PC-3 (cell line): ENCODE measurements around the gene SULT1A1. TPM values are rescaled to one million over a fixed set of nuclear protein-coding genes. Genes with fewer than 3 reads are reported as not detected.
"Not testable (repeated sequence)": the region's sequence is repeated elsewhere in the genome, so short reads cannot be mapped to it uniquely, and the experiment has no call there.

Experiments used
- ATAC-seq: fragments of 200-7000 bp; cut with Tn5 transposase; 2 replicates; pipeline ENCODE4 v1.9.1; 2020; ENCODE audit warnings: mild to moderate bottlenecking, moderate library complexity
- Bru-seq: library from RNA; stranded (reverse); fragments of 400-500 nt; gene quantifications from one replicate; lab custom pipeline; 2021; lab: Mats Ljungman, UMichigan
- BruChase-seq, 2 experiments: library from RNA; stranded (reverse); fragments of 400-500 nt; gene quantifications; one replicate each; lab custom pipeline; 2021; lab: Mats Ljungman, UMichigan
- BruUV-seq: library from RNA; stranded (reverse); fragments of 400-500 nt; replicated peaks from 2 replicates; lab custom pipeline; 2021; lab: Mats Ljungman, UMichigan
- CTCF ChIA-PET: fragments of 300-600 bp; sonication (Branson Sonifier 250); formaldehyde crosslinking; loops from one replicate; lab custom pipeline; 2022; ENCODE audit warnings: antibody characterized with exemption; lab: Charles Lee
- POLR2A ChIA-PET: fragments of 300-600 bp; sonication (Branson Sonifier 250); formaldehyde crosslinking; loops from one replicate; lab custom pipeline; 2022; ENCODE audit warnings: antibody characterized with exemption; ENCODE audit not compliant: unreplicated experiment; lab: Charles Lee
- DNase-seq: peaks from one replicate; pipeline ENCODE4 v3.0.0-alpha.2; 2015
- H2AFZ ChIP-seq: fragments of 300-600 bp; sonication (generic); 2 replicates; pipeline ENCODE4 v1.6.0; 2016; ENCODE audit warnings: antibody characterized with exemption, low read length
- H3F3A ChIP-seq: fragments of 300-600 bp; sonication (generic); one replicate; pipeline ENCODE4 v1.6.0; 2017; ENCODE audit warnings: antibody characterized with exemption, low read length, control low read depth, mild to moderate bottlenecking; ENCODE audit not compliant: unreplicated experiment
- H3K27ac ChIP-seq: fragments of 300-600 bp; sonication (generic); 2 replicates; pipeline ENCODE4 v1.5.1; 2016; ENCODE audit warnings: mild to moderate bottlenecking, low read length
- H3K27me3 ChIP-seq: fragments of 300-600 bp; sonication (generic); 2 replicates; pipeline ENCODE4 v1.6.1; 2016; ENCODE audit warnings: low read length, mixed read lengths
- H3K36me3 ChIP-seq: fragments of 300-600 bp; sonication (generic); 2 replicates; pipeline ENCODE4 v1.6.1; 2016; ENCODE audit warnings: low read depth, mixed run types, low read length, mixed read lengths
- H3K4me1 ChIP-seq: fragments of 300-600 bp; sonication (generic); 2 replicates; pipeline ENCODE4 v1.5.1; 2016; ENCODE audit warnings: low read length; ENCODE audit not compliant: insufficient read depth
- H3K4me2 ChIP-seq: fragments of 300-600 bp; sonication (generic); 2 replicates; pipeline ENCODE4 v1.6.0; 2016; ENCODE audit warnings: low read length
- H3K4me3 ChIP-seq: fragments of 300-600 bp; sonication (generic); 2 replicates; pipeline ENCODE4 v1.5.1; 2016; ENCODE audit warnings: mild to moderate bottlenecking, low read length, mixed read lengths
- H3K79me2 ChIP-seq: fragments of 300-600 bp; sonication (generic); 2 replicates; pipeline ENCODE4 v1.6.1; 2017; ENCODE audit warnings: low read length, mixed read lengths
- H3K9ac ChIP-seq: fragments of 300-600 bp; sonication (generic); 2 replicates; pipeline ENCODE4 v1.6.0; 2016; ENCODE audit warnings: mild to moderate bottlenecking, low read length
- H3K9me2 ChIP-seq: fragments of 300-600 bp; sonication (generic); replicated peaks from 2 replicates; pipeline ENCODE4 v1.6.1; 2016; ENCODE audit warnings: mixed run types, low read length, mixed read lengths
- H3K9me3 ChIP-seq: fragments of 300-600 bp; sonication (generic); 2 replicates; pipeline ENCODE4 v1.6.1; 2016; ENCODE audit warnings: low read length, mixed read lengths
- H4K20me1 ChIP-seq: fragments of 300-600 bp; sonication (generic); 2 replicates; pipeline ENCODE4 v1.6.1; 2016; ENCODE audit warnings: low read length, mixed read lengths
- intact Hi-C: fragments of 100-400 bp; cut with micrococcal nuclease; formaldehyde crosslinking; loops from 2 replicates; pipeline ENCODE4 v1.9.0; 2023
- long read RNA-seq: library from polyadenylated mRNA; unstranded; transcript quantifications from one replicate; pipeline ENCODE4 v2.0.0, GENCODE V29; 2021; ENCODE audit not compliant: unreplicated experiment
- total RNA-seq: library from RNA; depleted of rRNA; stranded (reverse); fragments of >200 nt; gene quantifications from 2 replicates; pipeline ENCODE4 v1.2.3, GENCODE V29; 2014; rRNA removed
- TF ChIP-seq, protein P1 (sequence below): fragments of 300-600 bp; sonication (generic); conservative IDR thresholded peaks from 2 replicates; pipeline ENCODE4 v1.5.1; 2017; ENCODE audit warnings: antibody characterized with exemption, low read depth, mild to moderate bottlenecking, low read length

SULT1A1 gene
- total RNA-seq (2.9 and 4.7 TPM in 2 replicates), Bru-seq, nascent RNA (percentile 41 among the genes with signal in this experiment), BruChase-seq, experiment 1, labeled RNA remaining after a 6-hour chase (percentile 36 among the genes with signal in this experiment), BruChase-seq, experiment 2, labeled RNA remaining after a 2-hour chase (percentile 42 among the genes with signal in this experiment)
- long read RNA-seq, partial matches to known transcripts, result 0 of 5 reads
- long read RNA-seq, other reads (novel, unspliced or antisense), result 5 of 5 reads

DNA sequence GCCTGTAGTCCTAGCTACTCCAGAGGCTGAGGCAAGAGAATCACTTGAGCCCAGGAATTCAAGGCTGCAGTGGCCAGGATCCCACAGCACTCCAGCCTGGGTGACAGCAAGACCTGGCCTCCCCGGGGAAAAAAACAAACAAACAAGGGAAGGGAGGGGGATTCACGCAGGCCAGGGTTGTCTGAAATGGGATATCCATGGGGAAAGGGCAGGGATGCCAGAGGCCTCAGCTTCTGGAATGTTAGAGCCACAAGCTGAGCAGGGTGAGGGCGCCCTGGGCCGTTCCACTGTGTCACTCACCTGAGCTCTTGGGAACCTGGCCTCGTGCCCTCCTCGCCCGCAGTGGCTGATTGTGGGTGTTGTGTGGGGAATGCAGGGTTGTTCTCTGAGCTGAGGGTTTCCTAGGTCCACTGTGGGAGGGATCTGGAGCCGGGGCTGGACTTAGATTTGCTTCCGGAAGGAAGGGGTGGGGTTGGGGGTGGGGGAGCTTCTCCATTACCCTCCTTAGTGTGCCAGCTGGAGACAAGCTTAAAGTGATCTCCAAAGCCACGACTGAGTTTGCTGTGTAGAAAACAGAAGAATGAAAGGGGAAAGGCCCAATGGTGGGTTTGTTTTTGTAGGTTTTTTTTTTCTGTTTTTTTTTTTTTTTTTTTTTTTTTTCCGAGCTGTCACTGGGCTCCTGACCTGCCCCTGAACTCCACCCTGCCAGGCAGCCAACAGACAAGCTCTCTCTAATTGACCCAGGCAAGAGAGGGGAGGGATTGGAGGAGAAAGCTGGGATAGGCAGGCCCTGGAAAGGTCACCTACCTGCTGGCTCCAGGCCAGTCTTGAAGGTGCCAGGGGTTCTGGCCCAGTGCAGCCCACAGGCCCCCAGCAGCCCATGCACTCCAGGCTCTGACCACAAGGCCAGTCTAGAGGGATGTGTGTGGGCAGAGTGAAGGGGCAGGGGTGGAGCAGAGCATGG, at the start of gene SULT1A1:
TSS of gene SULT1A1 (minus strand) at position 414 of the 964 bp plus-strand sequence. CDS start 1,189 bp downstream, outside the sequence.
- Histone ChIP-seq H3K9ac (no peak within 1 kb of the TSS), H3K27me3 (no peaks in the 10 kb centered on the region), H3K27ac (no peak within 1 kb of the TSS), H4K20me1 (no peaks in the 10 kb centered on the region), H3K9me3 (no peaks in the 10 kb centered on the region), H3K36me3 (no peaks in the 10 kb centered on the region), H3F3A (no peaks in the 10 kb centered on the region), H3K9me2 (no peaks in the 10 kb centered on the region), H3K4me1 (no peaks in the 10 kb centered on the region), H3K4me3 (no peak within 1 kb of the TSS), H3K79me2 (no peaks in the 10 kb centered on the region), H2AFZ (no peak within 1 kb of the TSS), H3K4me2 (no peak within 1 kb of the TSS)
- DNase-seq, result no peak
- ATAC-seq, result no peak
- POLR2A ChIA-PET, result no interaction called here
- CTCF ChIA-PET, result no interaction called here
- intact Hi-C loops, result no loop called here
- TF ChIP-seq, protein P1, sequence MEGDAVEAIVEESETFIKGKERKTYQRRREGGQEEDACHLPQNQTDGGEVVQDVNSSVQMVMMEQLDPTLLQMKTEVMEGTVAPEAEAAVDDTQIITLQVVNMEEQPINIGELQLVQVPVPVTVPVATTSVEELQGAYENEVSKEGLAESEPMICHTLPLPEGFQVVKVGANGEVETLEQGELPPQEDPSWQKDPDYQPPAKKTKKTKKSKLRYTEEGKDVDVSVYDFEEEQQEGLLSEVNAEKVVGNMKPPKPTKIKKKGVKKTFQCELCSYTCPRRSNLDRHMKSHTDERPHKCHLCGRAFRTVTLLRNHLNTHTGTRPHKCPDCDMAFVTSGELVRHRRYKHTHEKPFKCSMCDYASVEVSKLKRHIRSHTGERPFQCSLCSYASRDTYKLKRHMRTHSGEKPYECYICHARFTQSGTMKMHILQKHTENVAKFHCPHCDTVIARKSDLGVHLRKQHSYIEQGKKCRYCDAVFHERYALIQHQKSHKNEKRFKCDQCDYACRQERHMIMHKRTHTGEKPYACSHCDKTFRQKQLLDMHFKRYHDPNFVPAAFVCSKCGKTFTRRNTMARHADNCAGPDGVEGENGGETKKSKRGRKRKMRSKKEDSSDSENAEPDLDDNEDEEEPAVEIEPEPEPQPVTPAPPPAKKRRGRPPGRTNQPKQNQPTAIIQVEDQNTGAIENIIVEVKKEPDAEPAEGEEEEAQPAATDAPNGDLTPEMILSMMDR, result no peak
- no TSS peak for BruUV-seq

DNA sequence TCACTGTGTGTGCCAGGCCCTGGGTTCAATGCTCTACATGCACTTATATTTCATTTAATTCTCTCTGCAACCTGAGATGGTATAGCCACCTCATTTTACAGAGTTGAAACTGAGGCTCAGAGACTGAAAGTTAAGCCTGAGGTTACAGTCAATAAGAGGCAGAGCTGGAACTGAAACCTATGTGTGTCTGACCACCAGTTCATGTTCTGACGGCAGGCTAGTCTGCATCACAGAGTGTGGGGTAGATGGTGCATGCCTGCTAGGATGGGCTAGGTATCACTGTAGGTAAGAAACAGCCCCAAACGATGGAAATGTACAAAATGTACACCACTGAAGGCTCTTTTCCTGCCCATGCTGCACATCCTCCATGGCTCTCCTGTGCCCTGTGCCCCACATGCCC, 30.1 kb upstream of the SULT1A1 start:
- DNase-seq, BruUV-seq, H3K9me3 ChIP-seq, H2AFZ ChIP-seq, H3K79me2 ChIP-seq, ATAC-seq, H3K27me3 ChIP-seq, H3K4me2 ChIP-seq, H3F3A ChIP-seq, CTCF ChIA-PET, H3K4me1 ChIP-seq, H3K9ac ChIP-seq, H4K20me1 ChIP-seq, POLR2A ChIA-PET, H3K36me3 ChIP-seq, H3K27ac ChIP-seq, intact Hi-C loops, H3K4me3 ChIP-seq, H3K9me2 ChIP-seq: not testable (repeated sequence)

DNA sequence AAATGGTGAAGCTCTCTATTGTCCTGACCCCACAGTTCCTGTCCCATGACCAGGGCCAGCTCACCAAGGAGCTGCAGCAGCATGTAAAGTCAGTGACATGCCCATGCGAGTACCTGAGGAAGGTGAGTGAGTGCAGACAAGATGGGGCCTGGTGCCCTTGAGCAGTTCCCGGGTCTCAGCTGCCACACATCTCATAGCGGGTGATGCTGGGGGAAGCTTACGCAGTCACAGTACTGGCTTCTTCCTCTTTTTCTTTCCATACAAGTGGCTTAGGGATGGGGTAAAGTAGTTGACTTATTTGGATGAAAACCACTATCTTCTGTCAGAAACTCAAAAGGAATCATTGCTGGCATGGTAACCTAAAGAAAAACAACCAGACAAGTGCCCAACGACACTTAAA, 28.5 kb upstream of the SULT1A1 start:
- H3K4me2 ChIP-seq, H3K4me1 ChIP-seq, CTCF ChIA-PET, DNase-seq, H3K79me2 ChIP-seq, H3K9ac ChIP-seq, H3F3A ChIP-seq, ATAC-seq, H3K4me3 ChIP-seq, H3K27me3 ChIP-seq, H3K36me3 ChIP-seq, POLR2A ChIA-PET, H4K20me1 ChIP-seq, H2AFZ ChIP-seq, intact Hi-C loops, H3K9me2 ChIP-seq, BruUV-seq, H3K9me3 ChIP-seq: not testable (repeated sequence)
- H3K27ac ChIP-seq, result peak overlapping the region; percentile 63

DNA sequence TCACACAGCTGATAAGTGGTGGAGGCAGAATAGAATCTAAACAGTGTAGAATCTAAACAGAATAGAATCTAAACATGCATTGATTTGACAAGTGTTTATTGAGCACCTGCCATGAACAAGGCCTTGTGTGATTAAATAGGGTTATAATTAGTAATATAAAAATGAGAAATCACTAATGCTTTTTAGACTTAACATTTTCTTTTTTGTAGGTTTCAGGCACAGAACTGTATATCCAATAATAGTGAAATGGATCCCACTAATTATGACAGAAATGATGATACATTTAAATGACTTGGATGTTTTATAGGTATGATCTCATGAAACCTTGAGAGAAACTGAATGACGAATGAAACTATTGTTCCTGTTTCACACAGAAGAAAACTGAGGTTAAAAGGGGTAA, 27.9 kb upstream of the SULT1A1 start, which contains the start of gene NPIPB8:
TSS of gene NPIPB8 (plus strand) at position 301 of the 400 bp plus-strand sequence. CDS start 296 bp downstream, outside the sequence.
- H4K20me1 ChIP-seq, H3K9me2 ChIP-seq, POLR2A ChIA-PET, ATAC-seq, H3K79me2 ChIP-seq, BruUV-seq, H3K9ac ChIP-seq, H3K4me1 ChIP-seq, H3F3A ChIP-seq, H3K4me2 ChIP-seq, CTCF ChIA-PET, H2AFZ ChIP-seq, H3K36me3 ChIP-seq, DNase-seq, H3K4me3 ChIP-seq, H3K27me3 ChIP-seq, H3K9me3 ChIP-seq, intact Hi-C loops: not testable (repeated sequence)
- H3K27ac ChIP-seq, result peak within 1 kb of the TSS; percentile 63

DNA sequence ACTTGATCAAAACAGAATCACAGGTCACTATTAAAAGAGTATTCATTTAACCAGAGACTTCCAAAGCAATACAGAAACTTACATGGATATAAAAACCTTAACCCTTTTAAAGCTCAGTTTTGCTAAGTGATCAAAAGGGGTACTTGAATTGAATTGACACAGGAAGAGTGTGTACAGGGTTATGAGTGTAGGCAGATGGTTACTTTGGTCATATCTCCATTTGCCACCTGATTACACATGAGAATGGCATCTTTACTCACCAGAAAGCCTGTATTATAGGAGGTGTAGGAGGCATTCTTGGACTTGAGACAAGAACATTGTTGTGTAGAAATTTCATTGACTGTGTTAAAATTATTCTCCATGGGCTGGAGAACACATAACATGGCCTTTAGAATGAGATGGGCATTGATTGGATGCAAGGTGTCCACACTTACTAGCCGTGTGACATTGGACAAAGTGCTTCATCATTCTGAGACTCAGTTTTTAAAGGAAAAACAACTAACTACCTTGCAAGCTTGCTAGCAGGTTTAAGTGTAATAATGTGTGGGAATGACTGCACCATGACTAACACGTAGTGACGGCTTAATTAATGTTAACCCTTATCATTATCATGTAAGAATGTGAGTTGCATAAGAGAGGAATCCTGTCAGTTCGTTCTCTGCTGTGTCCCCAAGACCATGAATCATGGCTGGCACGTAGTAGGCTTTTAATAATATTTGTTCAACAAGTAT, 26.4 kb upstream of the SULT1A1 start:
- CTCF ChIA-PET, H3K27me3 ChIP-seq, H3K9ac ChIP-seq, H3K9me2 ChIP-seq, ATAC-seq, BruUV-seq, H3K9me3 ChIP-seq, intact Hi-C loops, H2AFZ ChIP-seq, H3F3A ChIP-seq, POLR2A ChIA-PET, H3K4me1 ChIP-seq, H3K36me3 ChIP-seq, H3K79me2 ChIP-seq, H3K4me3 ChIP-seq, H4K20me1 ChIP-seq: not testable (repeated sequence)
- DNase-seq, result peak; percentile 66
- H3K27ac ChIP-seq, result peak overlapping the region; percentile 80
- H3K4me2 ChIP-seq, result peak overlapping the region; percentile 19; the same call in 1 of the 2 replicates
